HFFc6 (cell line): ENCODE results near the gene RANBP2. TPM values are rescaled to one million over a fixed set of nuclear protein-coding genes. Genes with fewer than 3 reads are reported as not detected.
"Not testable (repeated sequence)": the region's sequence is repeated elsewhere in the genome, so short reads cannot be mapped to it uniquely, and the experiment has no call there.

Experiments used
- DNase-seq: peaks from one replicate; pipeline ENCODE4 v3.0.0-alpha.2; 2018
- H3K27ac Mint-ChIP-seq: 2 replicates; pipeline ENCODE4 v1.8.0; 2020; ENCODE audit warnings: mild to moderate bottlenecking, mixed read lengths
- H3K27me3 Mint-ChIP-seq: 2 replicates; pipeline ENCODE4 v1.8.0; 2021; ENCODE audit warnings: mild to moderate bottlenecking, moderate library complexity, mixed read lengths; ENCODE audit not compliant: insufficient read depth
- H3K36me3 Mint-ChIP-seq: 2 replicates; pipeline ENCODE4 v1.8.0; 2021; ENCODE audit warnings: low read depth, mixed read lengths
- H3K4me1 Mint-ChIP-seq: 2 replicates; pipeline ENCODE4 v1.8.0; 2020; ENCODE audit warnings: low read depth, mixed read lengths
- H3K4me3 Mint-ChIP-seq: 2 replicates; pipeline ENCODE4 v1.8.0; 2020; ENCODE audit warnings: mild to moderate bottlenecking, moderate library complexity, mixed read lengths
- H3K9me3 Mint-ChIP-seq: 2 replicates; pipeline ENCODE4 v1.8.0; 2020; ENCODE audit warnings: mild to moderate bottlenecking, mixed read lengths
- CTCF ChIP-seq: fragments of 200-600 bp; sonication (generic); IDR thresholded peaks from 2 replicates; pipeline ENCODE4 v1.5.0; 2021; ENCODE audit warnings: antibody characterized with exemption, mild to moderate bottlenecking
- total RNA-seq, 6 experiments: library from RNA; stranded (reverse); fragmentation: NEBNext Ultra II Directional; extraction: Animal tissue kit (Norgen Biotek cat#: 25700); gene quantifications; 2 replicates in 1 of 6; 3 replicates in 5 of 6; pipeline ENCODE4 v1.2.3, GENCODE V29; 2021

Gene RANBP2
- total RNA-seq, 6 experiments from 2014 or later: 48.3 to 69.4 (median 59.8) TPM

DNA sequence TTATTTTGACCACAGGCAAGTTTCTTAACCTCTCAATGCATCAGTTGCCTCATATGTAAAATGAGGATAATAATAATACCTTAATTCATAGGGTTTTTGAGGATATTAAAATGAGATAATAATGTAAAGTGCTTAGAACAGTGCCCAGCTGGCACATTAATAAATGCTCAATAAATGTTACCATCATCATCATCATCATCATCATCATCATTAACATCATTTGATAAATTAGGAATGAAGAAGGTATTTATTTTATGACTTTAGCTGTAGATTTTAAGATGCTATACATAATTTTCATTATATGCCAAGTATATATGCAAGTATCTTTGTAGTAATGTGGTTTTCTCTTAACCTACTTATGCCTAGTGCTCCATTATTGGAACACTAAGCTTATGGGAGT is 43.3 kb downstream of the RANBP2 start:
- not testable (repeated sequence) for H3K4me1 Mint-ChIP-seq, H3K9me3 Mint-ChIP-seq, H3K27ac Mint-ChIP-seq, H3K27me3 Mint-ChIP-seq, DNase-seq, H3K4me3 Mint-ChIP-seq
- H3K36me3 Mint-ChIP-seq: peaks cover 34% of the 10 kb centered on the region

GRCh38 chr2:108766671-108767070 is 47.4 kb downstream of the RANBP2 start:
- not testable (repeated sequence) for H3K4me3 Mint-ChIP-seq, H3K27ac Mint-ChIP-seq, DNase-seq, H3K27me3 Mint-ChIP-seq, H3K4me1 Mint-ChIP-seq, H3K9me3 Mint-ChIP-seq
- H3K36me3 Mint-ChIP-seq: peaks cover 43% of the 10 kb centered on the region

DNA sequence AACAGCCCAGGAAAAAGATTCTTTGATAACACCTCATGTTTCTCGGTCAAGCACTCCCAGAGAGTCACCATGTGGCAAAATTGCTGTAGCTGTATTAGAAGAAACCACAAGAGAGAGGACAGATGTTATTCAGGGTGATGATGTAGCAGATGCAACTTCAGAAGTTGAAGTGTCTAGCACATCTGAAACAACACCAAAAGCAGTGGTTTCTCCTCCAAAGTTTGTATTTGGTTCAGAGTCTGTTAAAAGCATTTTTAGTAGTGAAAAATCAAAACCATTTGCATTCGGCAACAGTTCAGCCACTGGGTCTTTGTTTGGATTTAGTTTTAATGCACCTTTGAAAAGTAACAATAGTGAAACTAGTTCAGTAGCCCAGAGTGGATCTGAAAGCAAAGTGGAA is 48.6 kb downstream of the RANBP2 start:
- not testable (repeated sequence) for H3K4me1 Mint-ChIP-seq, H3K27ac Mint-ChIP-seq, H3K4me3 Mint-ChIP-seq, DNase-seq, H3K27me3 Mint-ChIP-seq, H3K9me3 Mint-ChIP-seq
- H3K36me3 Mint-ChIP-seq: peaks cover 54% of the 10 kb centered on the region

DNA sequence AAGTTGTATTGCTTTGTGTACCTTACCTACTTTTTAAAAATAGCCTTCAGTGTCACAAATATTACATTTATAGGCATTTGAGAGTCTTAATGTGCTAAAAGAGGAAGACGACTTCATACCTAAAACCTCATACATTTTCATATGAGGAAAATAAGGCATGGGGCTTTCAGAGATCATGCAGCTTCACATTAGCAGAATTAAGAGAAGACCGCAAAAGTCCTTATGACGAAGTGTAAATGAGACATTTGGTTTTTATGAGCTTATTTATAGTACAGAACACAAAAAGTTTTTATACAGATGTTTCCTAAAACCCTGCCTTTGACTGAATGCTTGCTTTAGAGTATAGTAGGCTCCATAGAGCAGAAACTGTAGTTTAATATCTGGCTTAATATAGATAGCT is 57.2 kb downstream of the RANBP2 start:
- no peaks in the 10 kb centered on the region for H3K9me3 Mint-ChIP-seq
- peaks cover 18% of the 10 kb centered on the region for H3K36me3 Mint-ChIP-seq
- no peak overlapping the region for H3K4me3 Mint-ChIP-seq
- no peak for TF ChIP-seq CTCF
- no peaks in the 10 kb centered on the region for H3K4me1 Mint-ChIP-seq
- H3K27ac Mint-ChIP-seq: no peak overlapping the region
- H3K27me3 Mint-ChIP-seq: no peaks in the 10 kb centered on the region
- DNase-seq: no peak

- peaks cover 8% of the 10 kb centered on the region; the same call in 1 of the 2 replicates for H3K4me1 Mint-ChIP-seq
- no peaks in the 10 kb centered on the region for H3K27me3 Mint-ChIP-seq
- H3K9me3 Mint-ChIP-seq: no peaks in the 10 kb centered on the region
- DNase-seq: no peak
- TF ChIP-seq CTCF: no peak
- peaks cover 8% of the 10 kb centered on the region for H3K36me3 Mint-ChIP-seq
- no peak overlapping the region for H3K27ac Mint-ChIP-seq
- no peak overlapping the region for H3K4me3 Mint-ChIP-seq
Measured at GRCh38 chr2:108778857-108779256, 59.6 kb downstream of the RANBP2 start.

DNA sequence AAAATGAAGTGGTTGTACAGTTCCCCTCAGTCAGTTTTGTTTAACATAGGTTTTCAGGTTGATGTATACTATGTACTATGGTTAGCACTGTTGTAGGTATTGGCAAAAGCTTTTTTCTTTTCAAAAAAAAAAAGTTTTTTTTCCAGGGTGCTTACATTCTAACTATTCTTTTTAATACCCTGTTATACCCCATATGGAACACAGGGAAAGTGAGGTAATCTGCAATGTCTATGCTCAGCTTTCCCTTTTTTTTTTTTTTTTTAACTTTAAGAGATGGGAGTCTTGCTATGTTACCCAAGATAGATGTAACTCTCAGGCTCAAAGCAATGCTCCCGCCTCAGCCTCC is 66.7 kb downstream of the RANBP2 start:
- Mint-ChIP-seq H3K9me3 (no peaks in the 10 kb centered on the region), H3K36me3 (peaks cover 8% of the 10 kb centered on the region), H3K4me1 (peaks cover 26% of the 10 kb centered on the region), H3K27ac (peak overlapping the region; percentile 94), H3K4me3 (peak overlapping the region; percentile 95), H3K27me3 (no peaks in the 10 kb centered on the region; the same call in 1 of the 2 replicates)
- no peak for TF ChIP-seq CTCF
- DNase-seq: no peak

- H3K27me3 Mint-ChIP-seq: no peaks in the 10 kb centered on the region; the same call in 1 of the 2 replicates
Measured at GRCh38 chr2:108786354-108787215, 67.3 kb downstream of the RANBP2 start, which contains the start of gene CCDC138. Gene CCDC138, plus strand, starts transcription at chr2:108786771. Its CDS starts 52 bp downstream, at chr2:108786823.

More at GRCh38 chr2:108786354-108787215, 67.3 kb downstream of the RANBP2 start, which contains the start of gene CCDC138:
- Mint-ChIP-seq H3K36me3 (peaks cover 8% of the 10 kb centered on the region), H3K9me3 (no peaks in the 10 kb centered on the region), H3K4me1 (peaks cover 26% of the 10 kb centered on the region), H3K4me3 (peak within 1 kb of the TSS; percentile 95), H3K27ac (peak within 1 kb of the TSS; percentile 94)
- TF ChIP-seq CTCF: no peak
- peak; percentile 74 for DNase-seq
